H1 (cell line): ENCODE measurements around the gene ARHGAP15.

Source experiments
- ASH2L ChIP-seq: fragments of 200-600, 300-600 bp; sonication (generic); IDR thresholded peaks from one replicate; pipeline ENCODE4 v1.7.1; 2017; ENCODE audit warnings: low read length
- EZH2 ChIP-seq: fragments of 200-600 bp; sonication (generic); IDR thresholded peaks from 2 replicates; pipeline ENCODE4 v1.7.1; 2012; ENCODE audit warnings: low read depth, mild to moderate bottlenecking, moderate library complexity, low read length, inconsistent platforms; ENCODE audit not compliant: severe bottlenecking
- SIN3A ChIP-seq, 2 experiments: IDR thresholded peaks in 1 of 2; conservative IDR thresholded peaks in 1 of 2; 2 replicates each; pipeline ENCODE4 v1.6.1; 2011 to 2012; ENCODE audit warnings: low read length in 2 of 2, improper control_type of control experiment in 1 of 2, low read depth in 1 of 2, mild to moderate bottlenecking in 1 of 2
- TF ChIP-seq, protein P1 (sequence below), 3 experiments: IDR thresholded peaks; 1 replicate in 2 of 3; 2 replicates in 1 of 3; pipeline versions ENCODE4 v1.5.1 to v1.6.1; 2011; ENCODE audit warnings: low read length in 3 of 3, mild to moderate bottlenecking in 3 of 3, inconsistent platforms in 2 of 3, low read depth in 1 of 3, moderate library complexity in 1 of 3; ENCODE audit not compliant: insufficient read depth in 1 of 3; ENCODE audit errors: control extremely low read depth in 1 of 3

GRCh38 chr2:143493339-143493738 is 364.1 kb downstream of the ARHGAP15 start:
- TF ChIP-seq, protein P1, sequence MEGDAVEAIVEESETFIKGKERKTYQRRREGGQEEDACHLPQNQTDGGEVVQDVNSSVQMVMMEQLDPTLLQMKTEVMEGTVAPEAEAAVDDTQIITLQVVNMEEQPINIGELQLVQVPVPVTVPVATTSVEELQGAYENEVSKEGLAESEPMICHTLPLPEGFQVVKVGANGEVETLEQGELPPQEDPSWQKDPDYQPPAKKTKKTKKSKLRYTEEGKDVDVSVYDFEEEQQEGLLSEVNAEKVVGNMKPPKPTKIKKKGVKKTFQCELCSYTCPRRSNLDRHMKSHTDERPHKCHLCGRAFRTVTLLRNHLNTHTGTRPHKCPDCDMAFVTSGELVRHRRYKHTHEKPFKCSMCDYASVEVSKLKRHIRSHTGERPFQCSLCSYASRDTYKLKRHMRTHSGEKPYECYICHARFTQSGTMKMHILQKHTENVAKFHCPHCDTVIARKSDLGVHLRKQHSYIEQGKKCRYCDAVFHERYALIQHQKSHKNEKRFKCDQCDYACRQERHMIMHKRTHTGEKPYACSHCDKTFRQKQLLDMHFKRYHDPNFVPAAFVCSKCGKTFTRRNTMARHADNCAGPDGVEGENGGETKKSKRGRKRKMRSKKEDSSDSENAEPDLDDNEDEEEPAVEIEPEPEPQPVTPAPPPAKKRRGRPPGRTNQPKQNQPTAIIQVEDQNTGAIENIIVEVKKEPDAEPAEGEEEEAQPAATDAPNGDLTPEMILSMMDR (IDR thresholded peaks at IDR 0.05; ENCODE audit: control extremely low read depth in 1 of 3, insufficient read depth in 1 of 3, low read depth in 1 of 3, low read length in 3 of 3) = no peak
- TF ChIP-seq SIN3A (conservative IDR thresholded peaks at IDR 0.05 in 1 of 2, IDR thresholded peaks at IDR 0.05 in 1 of 2; ENCODE audit: low read depth in 1 of 2, low read length in 2 of 2) = no peak
- TF ChIP-seq EZH2 = no peak
- no peak for TF ChIP-seq ASH2L
